ENCODE results near the gene NFIC.
A peak's percentile ranks its signal among the peaks of the same experiment; 100 is the strongest.

The NFIC gene

GRCh38 chr19:3468211-3468610 is 101.8 kb downstream of the NFIC start (continued):
- no peak for TF ChIP-seq CREB5 (CRISPR knock-in tag; IDR thresholded peaks at IDR 0.05; ENCODE audit: low read depth)

- no peak for ATAC-seq
Measured at GRCh38 chr19:3469638-3470499, 103.5 kb downstream of the NFIC start.

GRCh38 chr19:3470500-3471128 is 104.2 kb downstream of the NFIC start:
- no peak for TF ChIP-seq ZNF70 (CRISPR knock-in tag; IDR thresholded peaks at IDR 0.05)
- no peak for TF ChIP-seq RARB (CRISPR knock-in tag; IDR thresholded peaks at IDR 0.05)
- peak; percentile 15; the same call in 2 of the 3 replicates for ATAC-seq

More at GRCh38 chr19:3469638-3470499, 103.5 kb downstream of the NFIC start:
- TF ChIP-seq BACH2 (CRISPR knock-in tag; IDR thresholded peaks at IDR 0.05; ENCODE audit: borderline replicate concordance) (no peak), PPARA (CRISPR knock-in tag; IDR thresholded peaks at IDR 0.05; ENCODE audit: borderline replicate concordance) (no peak), ZC3H10 (CRISPR knock-in tag; IDR thresholded peaks at IDR 0.05) (no peak), ZFP3 (CRISPR knock-in tag; IDR thresholded peaks at IDR 0.05) (no peak), TCF4 (CRISPR knock-in tag; IDR thresholded peaks at IDR 0.05; ENCODE audit: borderline replicate concordance) (no peak)

- peak; percentile 65 for ATAC-seq
- no peak for TF ChIP-seq CSRNP3 (CRISPR knock-in tag; IDR thresholded peaks at IDR 0.05)
- no peak for TF ChIP-seq ZFP3 (CRISPR knock-in tag; IDR thresholded peaks at IDR 0.05)
- no peak for TF ChIP-seq POU6F1 (CRISPR knock-in tag; IDR thresholded peaks at IDR 0.05; ENCODE audit: borderline replicate concordance, low read depth)
Measured at GRCh38 chr19:3471954-3472655, 105.7 kb downstream of the NFIC start.

GRCh38 chr19:3474010-3474409 is 107.6 kb downstream of the NFIC start:
- TF ChIP-seq POU6F1 (CRISPR knock-in tag; IDR thresholded peaks at IDR 0.05; ENCODE audit: borderline replicate concordance, low read depth) (no peak), CSRNP3 (CRISPR knock-in tag; IDR thresholded peaks at IDR 0.05) (no peak), TSHZ2 (CRISPR knock-in tag; IDR thresholded peaks at IDR 0.05) (no peak), PPARA (CRISPR knock-in tag; IDR thresholded peaks at IDR 0.05; ENCODE audit: borderline replicate concordance) (no peak), GLIS3 (CRISPR knock-in tag; IDR thresholded peaks at IDR 0.05) (no peak), ARNTL (CRISPR knock-in tag; IDR thresholded peaks at IDR 0.05; ENCODE audit: borderline replicate concordance, low read depth) (no peak), CREB5 (CRISPR knock-in tag; IDR thresholded peaks at IDR 0.05; ENCODE audit: low read depth) (no peak), BACH2 (CRISPR knock-in tag; IDR thresholded peaks at IDR 0.05; ENCODE audit: borderline replicate concordance) (no peak), ZNF70 (CRISPR knock-in tag; IDR thresholded peaks at IDR 0.05) (no peak), OSR1 (CRISPR knock-in tag; IDR thresholded peaks at IDR 0.05) (no peak)
- no peak for ATAC-seq
